Liver (tissue), 9 donors: ENCODE measurements around the gene BOLA1. TPM values are rescaled to one million over a fixed set of nuclear protein-coding genes. Genes with fewer than 3 reads are reported as not detected.

Experiments used
- DNase-seq: peaks from one replicate; pipeline ENCODE4 v3.0.0-alpha.2; 2017; ENCODE audit warnings: low spot score
- H3K27ac ChIP-seq, 2 donors: one replicate each; pipeline ENCODE4 v1.7.0; 2013; ENCODE audit warnings: inconsistent platforms in 2 of 2, low read length in 2 of 2, control low read depth in 1 of 2, low read depth in 1 of 2, mild to moderate bottlenecking in 1 of 2
- H3K27me3 ChIP-seq, 4 donors: one replicate each; pipeline versions ENCODE4 v1.6.1 to v1.7.0; 2013; ENCODE audit warnings: low read length in 3 of 4, inconsistent platforms in 1 of 4, mild to moderate bottlenecking in 1 of 4, moderate library complexity in 1 of 4; ENCODE audit not compliant: control insufficient read depth in 4 of 4, insufficient read depth in 4 of 4
- H3K36me3 ChIP-seq, 4 donors: one replicate each; pipeline versions ENCODE4 v1.6.1 to v1.7.0; 2013; ENCODE audit warnings: low read length in 3 of 4, mild to moderate bottlenecking in 3 of 4, low read depth in 1 of 4, moderate library complexity in 1 of 4; ENCODE audit not compliant: control insufficient read depth in 4 of 4, insufficient read depth in 3 of 4
- H3K4me1 ChIP-seq, 4 donors: one replicate each; pipeline versions ENCODE4 v1.6.1 to v1.7.0; 2013; ENCODE audit warnings: low read length in 3 of 4, mild to moderate bottlenecking in 3 of 4, moderate library complexity in 1 of 4; ENCODE audit not compliant: control insufficient read depth in 4 of 4, insufficient read depth in 4 of 4
- H3K4me3 ChIP-seq, 3 donors: one replicate each; pipeline versions ENCODE4 v1.6.1 to v1.7.0; 2013; ENCODE audit warnings: low read length in 3 of 3, control low read depth in 1 of 3, low read depth in 1 of 3, mild to moderate bottlenecking in 1 of 3
- H3K9ac ChIP-seq, 2 donors: one replicate each; pipeline ENCODE4 v1.7.0; 2013; ENCODE audit warnings: low read length in 2 of 2, mild to moderate bottlenecking in 2 of 2, moderate library complexity in 2 of 2, control low read depth in 1 of 2, low read depth in 1 of 2
- H3K9me3 ChIP-seq, 4 donors: one replicate each; pipeline versions ENCODE4 v1.6.1 to v1.7.0; 2013; ENCODE audit warnings: low read length in 3 of 4; ENCODE audit not compliant: control insufficient read depth in 4 of 4
- ATF3 ChIP-seq: IDR thresholded peaks from 2 replicates; pipeline ENCODE4 v1.6.1; 2016; ENCODE audit warnings: antibody characterized with exemption
- CTCF ChIP-seq: fragments of 150-350 bp; IDR thresholded peaks from 2 replicates; pipeline ENCODE4 v1.5.1; 2017; ENCODE audit warnings: improper control_type of control experiment, low read depth, low read length; ENCODE audit not compliant: missing input control
- EGR1 ChIP-seq, 2 donors: IDR thresholded peaks; 2 replicates each; pipeline ENCODE4 v1.6.1; 2016 to 2018; ENCODE audit warnings: antibody characterized with exemption in 2 of 2, low read depth in 2 of 2
- FOXA1 ChIP-seq: IDR thresholded peaks from 2 replicates; pipeline ENCODE4 v1.6.1; 2016; ENCODE audit warnings: antibody characterized with exemption
- FOXA2 ChIP-seq: IDR thresholded peaks from 2 replicates; pipeline ENCODE4 v1.6.1; 2016; ENCODE audit warnings: antibody characterized with exemption
- GABPA ChIP-seq, 2 donors: IDR thresholded peaks in 1 of 2; conservative IDR thresholded peaks in 1 of 2; 2 replicates each; pipeline ENCODE4 v1.6.1; 2016; ENCODE audit warnings: antibody characterized with exemption in 2 of 2, mild to moderate bottlenecking in 1 of 2, moderate library complexity in 1 of 2
- HNF4A ChIP-seq, 2 donors: conservative IDR thresholded peaks; 2 replicates each; pipeline ENCODE4 v1.6.1; 2016; ENCODE audit warnings: antibody characterized with exemption in 2 of 2, mild to moderate bottlenecking in 2 of 2
- HNF4G ChIP-seq: IDR thresholded peaks from 2 replicates; pipeline ENCODE4 v1.6.1; 2016; ENCODE audit warnings: antibody characterized with exemption
- JUND ChIP-seq, 2 donors: IDR thresholded peaks; 2 replicates each; pipeline ENCODE4 v1.6.1; 2016; ENCODE audit warnings: antibody characterized with exemption in 2 of 2
- MAX ChIP-seq: IDR thresholded peaks from 2 replicates; pipeline ENCODE4 v1.6.1; 2016; ENCODE audit warnings: antibody characterized with exemption
- NR2F2 ChIP-seq: IDR thresholded peaks from 2 replicates; pipeline ENCODE4 v1.6.1; 2016; ENCODE audit warnings: antibody characterized with exemption
- RAD21 ChIP-seq, 2 donors: IDR thresholded peaks; 2 replicates each; pipeline ENCODE4 v1.6.1; 2016; ENCODE audit warnings: antibody characterized with exemption in 2 of 2, mild to moderate bottlenecking in 2 of 2
- RXRA ChIP-seq, 2 donors: IDR thresholded peaks; 2 replicates each; pipeline ENCODE4 v1.6.1; 2017 to 2018; ENCODE audit warnings: antibody characterized with exemption in 2 of 2, mild to moderate bottlenecking in 1 of 2
- SP1 ChIP-seq: IDR thresholded peaks from 2 replicates; pipeline ENCODE4 v1.6.1; 2018; ENCODE audit warnings: antibody characterized with exemption, mild to moderate bottlenecking
- TAF1 ChIP-seq: conservative IDR thresholded peaks from 2 replicates; pipeline ENCODE4 v1.6.1; 2016; ENCODE audit warnings: antibody characterized with exemption, mild to moderate bottlenecking
- YY1 ChIP-seq: IDR thresholded peaks from 2 replicates; pipeline ENCODE4 v1.6.1; 2016; ENCODE audit warnings: antibody characterized with exemption, mild to moderate bottlenecking
- WGBS: extraction: QIAGEN DNeasy Blood & Tissue Kit; methylation state at CpG from one replicate; pipeline ENCODE4 v1.1.7; 2013; 5-methylcytosine and 5-hydroxymethylcytosine counted together
- polyA plus RNA-seq, 2 donors: library from polyadenylated mRNA; stranded (reverse) in 1 of 2; unstranded in 1 of 2; fragments of 200-250 nt in 1 of 2; fragments of >200 nt in 1 of 2; fragmentation: Nextera tagmentation in 1 of 2; extraction: Ambion mirVana in 1 of 2; gene quantifications; one replicate each; pipeline versions ENCODE4 v1.2.1 to v1.2.3, GENCODE V29; 2013 to 2015
- total RNA-seq, 2 donors: library from RNA; depleted of rRNA; stranded (reverse); fragments of >200 nt; gene quantifications; one replicate each; pipeline ENCODE4 v1.2.3, GENCODE V29; 2014
- TF ChIP-seq, protein P1 (sequence below): IDR thresholded peaks from 2 replicates; pipeline ENCODE4 v1.6.1; 2016; ENCODE audit warnings: antibody characterized with exemption
- donor health status: healthy.
- donor health status: healthy.
- donor health status: healthy.
- donor health status: healthy.
- donor health status: healthy.

The BOLA1 gene
- total and polyA plus RNA-seq, 4 donors: 10.2 to 22.1 (median 11.6) TPM

DNA sequence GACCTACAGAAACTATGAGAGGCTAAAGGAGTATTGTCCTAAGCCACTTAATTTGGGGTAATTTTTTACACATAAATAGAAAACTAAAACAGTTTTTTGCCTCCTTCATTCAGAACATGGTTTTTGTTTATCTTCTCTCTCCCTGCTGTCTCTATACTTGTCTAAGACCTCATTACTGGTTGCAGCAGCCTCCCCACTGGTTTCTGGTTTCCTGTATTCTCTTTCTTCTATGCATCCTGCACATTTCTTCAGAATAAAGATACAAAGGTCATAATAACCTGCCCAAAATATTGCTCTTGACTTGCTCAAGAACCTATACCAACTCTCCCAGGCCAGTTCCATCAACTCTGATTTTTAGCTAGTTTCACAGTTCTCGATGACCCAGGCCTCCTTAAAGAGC, 19.8 kb upstream of the BOLA1 start:
- Histone ChIP-seq H3K27me3 (no peaks in the 10 kb centered on the region), H3K4me3 (no peak overlapping the region), H3K36me3 (no peaks in the 10 kb centered on the region), H3K9ac (no peak overlapping the region), H3K4me1 (peaks cover 2 to 22% (median 14%) of the 10 kb centered on the region in 4 donors), H3K9me3 (no peaks in the 10 kb centered on the region), H3K27ac (no peak overlapping the region)
- 94% methylated on average over 1 of the region's 1 CpG for WGBS
- TF ChIP-seq HNF4A (conservative IDR thresholded peaks at IDR 0.05) (no peak), SP1 (no peak), MAX (no peak), FOXA1 (no peak), GABPA (IDR thresholded peaks at IDR 0.05 in 1 of 2, conservative IDR thresholded peaks at IDR 0.05 in 1 of 2) (no peak), NR2F2 (no peak), RAD21 (IDR thresholded peaks at IDR 0.05) (no peak), JUND (IDR thresholded peaks at IDR 0.05) (no peak), EGR1 (IDR thresholded peaks at IDR 0.05; ENCODE audit: low read depth in 2 of 2) (no peak), TAF1 (no peak), YY1 (no peak), RXRA (IDR thresholded peaks at IDR 0.05) (no peak), HNF4G (no peak), CTCF (no peak)
- no peak for DNase-seq

GRCh38 chr1:149881876-149882275, 17.5 kb upstream of the BOLA1 start:
- TF ChIP-seq HNF4A (conservative IDR thresholded peaks at IDR 0.05) (peak in 1 of 2 donors; percentile 46), HNF4G (no peak)
- no peaks in the 10 kb centered on the region for H3K9me3 ChIP-seq
- 93% methylated on average over 1 of the region's 1 CpG for WGBS
- H3K27me3 ChIP-seq: no peaks in the 10 kb centered on the region
- no peak overlapping the region for H3K9ac ChIP-seq
- DNase-seq: no peak
- no peak overlapping the region for H3K27ac ChIP-seq
- H3K4me3 ChIP-seq: no peak overlapping the region
- H3K36me3 ChIP-seq: no peaks in the 10 kb centered on the region
- peaks cover 5 to 30% (median 19%) of the 10 kb centered on the region in 4 donors for H3K4me1 ChIP-seq

- Histone ChIP-seq H3K36me3 (no peaks in the 10 kb centered on the region), H3K4me3 (no peak overlapping the region), H3K27me3 (no peaks in the 10 kb centered on the region), H3K9me3 (no peaks in the 10 kb centered on the region), H3K27ac (no peak overlapping the region), H3K4me1 (peaks cover 5 to 35% (median 19%) of the 10 kb centered on the region in 4 donors), H3K9ac (no peak overlapping the region)
- WGBS: 84% methylated on average over 3 of the region's 3 CpGs
- no peak for DNase-seq
- TF ChIP-seq YY1 (no peak), ATF3 (no peak), FOXA1 (no peak), NR2F2 (no peak), HNF4G (no peak), RAD21 (IDR thresholded peaks at IDR 0.05) (no peak), HNF4A (conservative IDR thresholded peaks at IDR 0.05) (no peak), MAX (no peak), TAF1 (no peak), CTCF (no peak), JUND (IDR thresholded peaks at IDR 0.05) (no peak), EGR1 (IDR thresholded peaks at IDR 0.05; ENCODE audit: low read depth in 2 of 2) (no peak), RXRA (IDR thresholded peaks at IDR 0.05) (no peak), SP1 (no peak), FOXA2 (no peak), GABPA (IDR thresholded peaks at IDR 0.05 in 1 of 2, conservative IDR thresholded peaks at IDR 0.05 in 1 of 2) (no peak)
- TF ChIP-seq, protein P1, sequence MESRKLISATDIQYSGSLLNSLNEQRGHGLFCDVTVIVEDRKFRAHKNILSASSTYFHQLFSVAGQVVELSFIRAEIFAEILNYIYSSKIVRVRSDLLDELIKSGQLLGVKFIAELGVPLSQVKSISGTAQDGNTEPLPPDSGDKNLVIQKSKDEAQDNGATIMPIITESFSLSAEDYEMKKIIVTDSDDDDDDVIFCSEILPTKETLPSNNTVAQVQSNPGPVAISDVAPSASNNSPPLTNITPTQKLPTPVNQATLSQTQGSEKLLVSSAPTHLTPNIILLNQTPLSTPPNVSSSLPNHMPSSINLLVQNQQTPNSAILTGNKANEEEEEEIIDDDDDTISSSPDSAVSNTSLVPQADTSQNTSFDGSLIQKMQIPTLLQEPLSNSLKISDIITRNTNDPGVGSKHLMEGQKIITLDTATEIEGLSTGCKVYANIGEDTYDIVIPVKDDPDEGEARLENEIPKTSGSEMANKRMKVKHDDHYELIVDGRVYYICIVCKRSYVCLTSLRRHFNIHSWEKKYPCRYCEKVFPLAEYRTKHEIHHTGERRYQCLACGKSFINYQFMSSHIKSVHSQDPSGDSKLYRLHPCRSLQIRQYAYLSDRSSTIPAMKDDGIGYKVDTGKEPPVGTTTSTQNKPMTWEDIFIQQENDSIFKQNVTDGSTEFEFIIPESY: no peak
Measured at GRCh38 chr1:149883598-149884247, 15.6 kb upstream of the BOLA1 start.
